NCI-H1436 (cell line): ENCODE data around the gene BICRA.
"Not testable (repeated sequence)": the region's sequence is repeated elsewhere in the genome, so short reads cannot be mapped to it uniquely, and the experiment has no call there.

Experiments used
- DNase-seq: peaks from one replicate; lab custom pipeline; 2025; lab: John Stamatoyannopoulos, UW

Gene BICRA

GRCh38 chr19:47631681-47632446 is 22.9 kb downstream of the BICRA start:
- DNase-seq: no peak

DNA sequence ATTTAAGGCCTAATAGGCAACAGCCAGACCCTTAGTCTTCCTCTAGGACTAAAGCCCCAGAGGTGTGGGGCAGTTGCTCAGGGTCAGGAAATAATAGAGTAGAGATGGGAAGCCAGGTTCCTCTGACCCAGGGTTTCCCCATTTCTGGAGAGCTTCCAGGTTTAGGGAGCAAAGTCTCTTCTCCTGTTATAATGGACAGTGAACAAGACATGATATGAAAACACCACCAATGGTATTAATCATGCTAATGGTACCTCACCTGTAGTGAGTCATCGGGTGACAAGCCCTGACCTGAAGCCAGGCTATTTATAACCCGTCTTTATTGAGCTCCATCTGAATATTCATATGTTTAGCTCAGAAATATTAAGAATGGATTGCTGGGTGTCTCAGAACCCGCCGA is 24.6 kb downstream of the BICRA start:
- DNase-seq: no peak

DNA sequence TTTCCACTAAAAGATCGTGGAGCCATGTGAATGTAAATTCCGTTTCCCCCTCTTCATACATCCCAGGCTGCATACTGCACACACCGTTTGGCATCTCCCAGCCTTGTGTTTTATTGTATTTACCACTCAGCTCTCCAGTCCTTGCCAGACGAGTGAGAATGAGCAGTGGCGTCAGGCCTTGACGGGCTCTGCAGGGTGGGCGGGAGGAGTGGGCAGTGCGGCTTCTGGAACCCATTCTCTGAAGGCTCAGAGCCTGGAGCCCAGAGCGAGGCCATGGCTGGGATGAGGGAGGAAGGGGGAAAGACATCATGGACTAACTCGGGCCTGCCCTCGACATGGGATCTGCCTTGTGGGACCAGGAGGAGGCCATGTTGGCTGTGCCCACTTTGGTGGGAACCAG is 25.1 kb downstream of the BICRA start:
- no peak for DNase-seq

DNA sequence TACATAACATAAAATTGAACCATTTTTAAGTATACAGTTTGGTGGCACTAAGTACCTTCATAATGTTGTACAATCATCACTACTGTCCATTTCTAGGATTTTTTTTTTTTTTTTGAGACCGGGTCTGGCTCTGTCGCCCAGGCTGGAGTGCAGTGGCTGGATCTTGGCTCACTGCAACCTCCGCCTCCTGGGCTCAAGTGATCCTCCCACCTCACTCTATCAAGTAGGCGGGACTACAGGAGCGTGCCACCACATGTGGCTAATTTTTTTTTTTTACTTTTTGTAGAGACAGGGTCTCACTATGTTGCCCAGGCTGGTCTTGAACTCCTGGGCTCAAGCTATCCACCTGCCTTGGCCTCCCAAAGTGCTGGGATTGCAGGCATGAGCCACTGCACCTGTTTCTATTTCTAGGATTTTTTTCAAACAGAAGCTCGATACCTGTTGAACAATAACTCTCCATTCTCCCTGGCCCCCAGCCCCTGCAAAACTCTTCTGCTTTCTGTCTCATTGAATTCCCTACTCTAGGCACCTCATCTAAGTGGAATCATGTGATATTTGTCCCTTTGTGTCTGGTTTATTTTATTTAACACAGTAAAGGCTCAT is 26.3 kb downstream of the BICRA start:
- DNase-seq: not testable (repeated sequence)

DNA sequence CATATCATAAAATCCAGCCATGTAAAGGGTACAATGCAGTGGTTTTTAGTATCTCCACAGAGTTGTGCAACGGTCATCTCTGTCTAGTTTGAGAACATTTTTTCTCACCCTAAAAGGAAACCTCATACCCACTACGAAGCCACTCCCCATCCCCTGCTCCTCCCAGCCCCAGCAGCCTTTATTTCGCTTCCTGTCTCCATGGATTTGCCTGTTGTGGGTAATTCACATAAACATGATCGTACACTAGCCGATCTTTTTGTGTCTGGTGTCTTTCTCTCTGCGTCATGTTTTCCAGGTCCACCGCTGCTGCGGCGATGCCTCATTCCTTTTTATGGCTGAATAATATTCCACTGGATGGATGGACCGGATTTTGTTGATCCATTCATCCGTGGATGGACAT is 28.6 kb downstream of the BICRA start:
- no peak for DNase-seq

DNA sequence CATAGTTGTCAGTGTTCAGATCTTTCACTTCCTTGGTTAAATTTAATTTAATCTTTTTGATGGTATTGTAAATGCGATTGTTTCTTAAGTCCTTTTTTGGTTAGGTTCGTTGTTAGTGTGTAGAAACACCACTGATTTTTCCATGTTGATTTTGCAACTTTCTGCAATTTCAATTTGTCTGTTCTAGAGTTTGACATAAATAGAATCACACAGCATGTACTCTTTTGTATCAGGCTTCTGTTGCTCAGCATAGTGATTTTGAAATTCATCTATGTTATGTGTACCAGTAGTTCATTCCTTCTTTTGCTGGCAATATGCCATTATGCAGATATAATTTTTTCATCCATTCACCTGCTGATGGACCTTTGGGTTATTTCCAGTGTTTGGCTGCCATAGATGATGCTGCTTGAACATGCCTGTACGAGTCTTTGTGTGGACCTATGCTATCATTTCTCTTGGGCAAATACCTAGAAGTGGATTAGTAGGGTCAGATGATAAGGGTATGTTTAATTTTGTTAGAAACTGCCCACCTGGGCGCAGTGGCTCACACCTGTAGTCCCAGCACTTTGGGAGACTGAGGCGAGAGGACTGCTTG is 33.1 kb downstream of the BICRA start:
- no peak for DNase-seq

- no peak for DNase-seq
These were observed 34.3 kb downstream of the BICRA start for GRCh38 chr19:47643281-47643680.

- DNase-seq: no peak
These were observed 35.3 kb downstream of the BICRA start for GRCh38 chr19:47644199-47644598.

- DNase-seq: no peak
These were observed 36.0 kb downstream of the BICRA start for GRCh38 chr19:47644743-47645482.

DNA sequence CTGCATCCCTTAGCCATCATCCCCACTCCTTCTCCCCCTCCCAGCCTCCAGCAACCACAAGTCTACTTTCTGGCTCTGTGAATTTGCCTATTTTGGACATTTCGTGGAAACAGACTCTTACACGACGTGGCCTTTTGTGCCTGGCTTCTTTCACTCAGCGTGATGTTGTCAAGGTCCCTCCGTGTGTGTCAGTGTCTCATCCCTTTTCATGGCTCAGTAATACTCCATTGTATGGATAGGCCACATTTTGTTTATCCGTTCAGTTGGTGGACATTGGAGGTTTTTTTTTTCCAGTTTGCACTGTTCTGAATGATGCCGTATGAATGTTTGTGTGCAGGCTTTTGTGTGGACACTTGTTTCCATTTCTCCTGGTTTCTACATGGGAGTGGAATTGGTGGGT is 38.0 kb downstream of the BICRA start:
- DNase-seq: no peak

DNA sequence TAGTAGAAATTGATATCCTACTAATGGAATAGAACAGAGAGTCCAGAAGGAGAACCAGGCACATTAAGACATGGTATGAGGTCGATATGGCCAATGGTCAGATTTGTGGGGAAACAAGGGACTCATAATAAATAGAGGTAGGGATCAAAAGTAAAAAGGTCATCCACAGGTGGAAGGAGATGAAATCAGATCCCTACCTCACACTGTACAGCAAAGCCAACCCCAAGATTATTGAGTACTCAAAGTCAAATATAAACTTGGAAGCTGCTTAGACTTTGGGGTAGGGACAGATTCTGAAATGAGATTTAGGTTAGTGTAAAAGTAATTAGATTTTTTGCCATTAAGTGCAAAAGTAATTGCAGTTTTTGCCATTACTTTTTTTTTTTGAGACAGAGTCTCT is 40.7 kb downstream of the BICRA start:
- DNase-seq: no peak

DNA sequence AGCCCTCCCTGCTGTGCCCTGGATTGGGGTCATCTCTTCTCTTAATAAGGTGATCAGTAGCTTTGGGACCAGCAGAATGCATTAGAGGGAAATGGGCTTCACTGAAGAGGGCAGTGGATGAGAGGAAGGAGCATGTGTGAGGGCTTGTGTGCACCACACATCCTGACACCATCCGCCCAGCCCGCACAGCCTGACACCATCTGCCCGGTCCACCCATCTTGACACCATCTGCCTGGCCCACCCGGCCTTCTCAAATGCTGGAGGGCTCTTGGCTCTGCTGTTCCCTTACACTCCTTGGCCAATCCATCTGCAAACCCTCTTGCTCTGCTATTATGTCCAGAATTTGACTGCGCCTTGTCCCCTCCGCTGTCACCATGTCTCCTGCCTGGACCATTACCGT is 41.8 kb downstream of the BICRA start:
- DNase-seq: no peak

GRCh38 chr19:47651132-47651531 is 42.2 kb downstream of the BICRA start:
- no peak for DNase-seq

DNA sequence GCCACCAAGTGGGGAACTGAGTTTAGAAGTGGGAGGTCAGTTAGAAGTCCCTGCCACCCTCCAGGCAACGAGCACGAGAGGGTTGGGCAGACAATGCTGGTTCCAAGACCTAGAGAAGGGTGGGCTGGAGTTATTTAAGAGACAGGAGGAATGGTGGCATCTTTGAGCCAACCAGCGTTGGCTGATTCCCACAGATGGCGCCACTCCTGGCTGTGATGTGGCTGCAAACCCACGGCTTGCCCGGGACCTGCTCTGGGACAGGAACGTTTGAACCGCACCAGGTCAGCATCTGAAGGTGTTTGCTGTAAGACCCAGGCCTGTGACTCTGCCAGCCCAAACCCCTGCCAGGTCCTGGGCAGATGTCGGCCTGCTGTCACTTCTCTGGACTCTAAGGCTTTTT is 42.8 kb downstream of the BICRA start:
- no peak for DNase-seq

DNA sequence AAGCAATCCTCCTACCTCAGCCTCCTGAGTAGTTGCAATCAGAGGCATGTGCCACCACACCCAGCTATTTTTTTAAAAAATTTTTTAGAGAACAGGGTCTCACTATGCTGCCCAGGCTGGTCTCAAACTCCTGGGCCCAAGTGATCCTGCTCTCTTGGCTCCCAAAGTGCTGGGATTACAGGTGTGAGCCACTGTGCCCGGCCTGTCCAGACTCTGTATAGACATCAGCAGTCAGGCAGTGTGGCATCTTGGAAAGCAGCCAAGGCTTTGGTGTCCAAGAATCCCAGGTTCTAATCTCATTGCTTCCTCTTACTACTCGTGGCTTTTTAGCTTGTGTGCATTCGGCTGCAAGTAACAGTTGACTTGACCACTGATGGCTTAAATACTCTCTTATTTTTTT is 43.4 kb downstream of the BICRA start:
- DNase-seq: no peak

- no peak for DNase-seq
These were observed 44.9 kb downstream of the BICRA start for GRCh38 chr19:47653856-47654255.

DNA sequence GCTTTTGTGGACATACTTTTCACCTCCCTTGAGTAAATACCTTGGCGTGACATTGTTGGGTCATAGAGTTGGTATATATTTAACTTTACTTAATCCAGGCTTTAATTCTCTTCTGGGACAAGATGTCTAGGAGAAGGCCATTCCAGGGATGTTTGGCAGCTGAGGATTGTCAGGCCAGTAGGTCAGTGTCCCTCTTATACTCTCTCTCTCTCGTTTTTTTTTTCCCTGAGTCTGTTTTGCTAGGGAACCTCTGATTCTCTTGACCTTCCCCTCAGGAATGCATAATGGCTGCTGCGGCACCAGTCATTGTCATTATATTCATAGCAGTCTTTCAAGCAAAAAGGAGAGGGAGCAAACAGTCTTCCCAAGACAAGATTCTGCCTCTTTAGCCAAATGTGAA is 48.8 kb downstream of the BICRA start:
- no peak for DNase-seq

DNA sequence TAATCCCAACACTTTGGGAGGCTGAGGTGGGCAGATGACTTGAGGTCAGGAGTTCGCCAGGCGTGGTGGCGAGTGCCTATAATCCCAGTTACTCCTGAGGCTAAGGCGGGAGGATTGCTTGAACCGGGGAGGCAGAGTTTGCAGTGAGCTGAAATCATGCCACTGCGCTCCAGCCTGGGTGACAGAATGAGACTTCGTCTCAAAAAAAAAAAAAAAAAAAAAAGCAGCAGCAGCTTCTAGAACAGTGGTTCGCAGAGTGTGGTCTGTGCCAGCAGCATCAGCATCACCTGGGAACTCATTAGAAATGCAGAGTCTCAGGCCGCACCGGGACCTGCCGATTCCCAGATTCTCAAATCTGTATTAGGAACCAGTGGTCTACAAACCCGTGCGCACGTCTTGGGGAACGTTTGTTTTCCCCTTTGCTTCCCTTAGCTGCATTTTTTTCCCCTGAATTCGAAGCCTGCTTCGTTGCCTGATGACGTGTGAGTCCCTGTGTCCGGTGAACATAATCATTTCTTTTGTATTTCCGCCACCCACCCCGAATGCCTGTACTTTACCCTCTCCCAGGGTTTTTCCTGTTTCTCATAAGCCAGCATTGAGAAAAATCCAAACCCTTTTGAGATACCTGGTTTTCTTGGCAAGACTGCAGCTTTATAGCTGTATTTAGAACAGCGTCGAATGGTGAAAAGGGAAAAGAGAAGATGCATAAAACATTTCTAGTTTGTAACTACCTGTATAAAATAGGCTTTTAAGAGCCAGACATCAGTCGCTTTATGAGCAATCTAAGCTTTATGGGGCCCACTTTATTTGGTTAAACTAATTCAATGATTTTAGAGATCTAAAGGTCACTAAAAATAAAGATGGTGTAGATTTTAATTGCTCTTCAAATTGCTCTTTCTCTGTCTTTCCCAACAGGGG is 49.8 kb downstream of the BICRA start:
- no peak for DNase-seq

DNA sequence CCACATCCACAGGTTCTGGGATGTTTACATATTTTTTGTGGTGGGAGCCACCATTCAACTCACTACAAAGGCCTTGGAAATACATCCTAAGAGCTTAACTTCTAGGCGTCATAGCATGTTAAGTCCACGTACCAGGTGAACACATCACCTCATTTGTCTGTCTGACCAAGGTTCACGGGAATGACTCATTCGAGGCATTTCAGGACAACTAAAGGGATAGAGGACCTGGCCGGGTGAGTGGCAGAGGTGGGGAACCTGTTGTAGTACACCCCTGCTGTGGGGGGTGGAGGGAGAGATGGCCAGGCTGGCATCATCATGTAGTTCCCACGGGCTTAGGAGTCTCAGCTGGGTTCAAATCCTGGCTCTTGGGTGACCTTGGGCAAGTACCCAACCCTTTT is 51.5 kb downstream of the BICRA start:
- DNase-seq: no peak

DNA sequence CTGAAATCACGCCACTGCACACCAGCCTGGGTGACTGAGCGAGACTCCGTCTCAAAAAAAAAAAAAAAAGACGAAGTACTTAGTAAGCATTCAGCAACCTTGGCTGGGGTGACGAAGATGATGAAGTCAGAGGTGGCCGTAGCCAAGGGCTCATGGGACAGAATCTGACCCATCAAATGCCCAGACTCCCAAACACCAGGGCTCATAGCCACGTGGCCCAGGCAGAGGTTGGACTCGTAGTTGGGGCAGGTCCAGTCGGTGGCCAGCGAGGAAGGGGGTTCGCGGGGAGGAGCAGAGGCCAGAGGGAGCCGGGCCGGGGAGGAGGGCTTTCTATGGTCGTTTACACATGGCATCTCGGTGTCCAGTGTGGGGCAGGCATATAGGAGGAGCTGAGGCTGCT is 52.2 kb downstream of the BICRA start:
- DNase-seq: no peak

DNA sequence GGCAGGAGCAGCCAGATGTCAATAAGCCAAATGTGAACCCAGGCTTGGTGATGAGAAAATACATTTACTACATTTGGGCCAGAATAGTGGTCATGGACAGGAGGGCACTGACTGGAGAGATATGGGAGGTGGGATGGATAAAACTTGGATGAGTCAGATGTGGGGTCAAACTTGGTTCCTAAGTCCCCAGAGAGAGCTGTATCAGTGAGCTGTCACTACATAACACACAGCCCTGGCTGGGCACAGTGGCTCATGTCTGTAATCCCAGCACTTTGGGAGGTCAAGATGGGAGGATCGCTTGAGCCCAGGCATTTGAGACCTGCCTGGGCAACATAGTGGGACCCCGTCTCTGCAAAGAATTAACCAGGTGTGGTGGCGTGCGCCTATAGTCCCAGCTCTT is 52.7 kb downstream of the BICRA start:
- no peak for DNase-seq

GRCh38 chr19:47663435-47663910 is 54.5 kb downstream of the BICRA start:
- no peak for DNase-seq
